Tibial artery (tissue), 4 donors: ENCODE data around the gene MED16.

Experiments used
- DNase-seq, 2 donors: peaks; one replicate each; pipeline ENCODE4 v3.0.0-alpha.2; 2019
- H3K27ac ChIP-seq, 2 donors: fragments of 200-600 bp; sonication (generic) in 1 of 2; 1 replicate in 1 of 2; 2 replicates in 1 of 2; pipeline ENCODE4 v1.5.1; 2018 to 2019; ENCODE audit warnings: mild to moderate bottlenecking in 1 of 2
- H3K27me3 ChIP-seq, 2 donors: fragments of 200-600 bp; sonication (generic) in 1 of 2; one replicate each; pipeline versions ENCODE4 v1.5.1 to v1.6.0; 2016 to 2019
- H3K36me3 ChIP-seq, 3 donors: fragments of 200-600 bp; sonication (generic) in 2 of 3; one replicate each; pipeline ENCODE4 v1.5.1; 2016 to 2019; ENCODE audit warnings: mild to moderate bottlenecking in 2 of 3
- H3K4me1 ChIP-seq, 4 donors: fragments of 200-600 bp; sonication (generic) in 2 of 4; 1 replicate in 3 of 4; 2 replicates in 1 of 4; pipeline ENCODE4 v1.5.1; 2016 to 2019
- H3K4me3 ChIP-seq, 2 donors: fragments of 200-600 bp; sonication (generic) in 1 of 2; 1 replicate in 1 of 2; 2 replicates in 1 of 2; pipeline ENCODE4 v1.5.1; 2018 to 2019; ENCODE audit warnings: mild to moderate bottlenecking in 2 of 2
- H3K9me3 ChIP-seq, 3 donors: fragments of 200-600 bp; sonication (generic) in 1 of 3; one replicate each; pipeline ENCODE4 v1.5.1; 2016 to 2019
- CTCF ChIP-seq, 2 experiments: fragments of 200-600 bp in 1 of 2; fragments of 450-650 bp in 1 of 2; IDR thresholded peaks; one replicate each; pipeline ENCODE4 v1.5.1; 2017 to 2019; ENCODE audit warnings: antibody characterized with exemption in 2 of 2, mild to moderate bottlenecking in 1 of 2, moderate library complexity in 1 of 2
- intact Hi-C: fragments of 100-400 bp; cut with DNase I; formaldehyde crosslinking; loops from one replicate; pipeline ENCODE4 v1.15.0; 2023; ENCODE audit warnings: low total_unique reads

The MED16 gene

GRCh38 chr19:861756-862580 is 31.0 kb downstream of the MED16 start:
- intact Hi-C loops, result no loop called here

DNA sequence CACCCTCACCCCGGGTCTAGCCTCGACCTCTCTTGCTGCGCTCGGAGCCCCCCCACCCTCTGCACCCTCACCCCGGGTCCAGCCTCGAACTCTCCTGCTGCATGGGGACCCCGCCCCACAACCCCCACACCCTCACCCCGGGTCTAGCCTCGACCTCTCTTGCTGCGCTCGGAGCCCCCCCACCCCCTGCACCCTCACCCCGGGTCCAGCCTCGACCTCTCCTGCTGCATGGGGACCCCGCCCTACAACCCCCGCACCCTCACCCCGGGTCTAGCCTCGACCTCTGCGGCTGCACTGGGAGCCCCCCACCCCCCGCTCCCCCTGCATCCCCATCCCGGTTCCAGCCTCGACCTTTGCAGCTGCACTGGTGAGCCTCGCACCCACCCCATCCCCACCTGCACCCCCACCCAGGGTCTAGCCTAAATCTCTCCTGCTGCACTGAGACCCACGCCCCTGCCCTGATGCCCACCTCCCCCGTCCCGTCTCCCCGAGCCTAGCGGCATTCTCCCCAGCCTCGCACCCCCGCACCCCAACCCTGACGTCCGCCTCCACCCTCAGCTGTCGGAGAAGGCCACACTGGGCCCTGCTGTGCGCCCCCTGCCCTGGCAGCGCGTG is 31.7 kb downstream of the MED16 start:
- Histone ChIP-seq H3K36me3 (no peaks in the 10 kb centered on the region), H3K27me3 (peaks cover 0 to 52% of the 10 kb centered on the region in 2 donors), H3K9me3 (no peaks in the 10 kb centered on the region), H3K4me1 (peaks cover 0 to 31% (median 18%) of the 10 kb centered on the region in 4 donors), H3K4me3 (no peak overlapping the region), H3K27ac (no peak overlapping the region)
- intact Hi-C loops, result no loop called here
- no peak for DNase-seq
- no peak for TF ChIP-seq CTCF (IDR thresholded peaks at IDR 0.05)

More at GRCh38 chr19:861756-862580, 31.0 kb downstream of the MED16 start:
- Histone ChIP-seq H3K27ac (no peak overlapping the region), H3K27me3 (peaks cover 0 to 50% of the 10 kb centered on the region in 2 donors), H3K4me3 (no peak overlapping the region), H3K4me1 (peaks cover 0 to 31% (median 18%) of the 10 kb centered on the region in 4 donors), H3K9me3 (no peaks in the 10 kb centered on the region), H3K36me3 (peaks cover 0 to 2% (median 0%) of the 10 kb centered on the region in 3 donors)
- TF ChIP-seq CTCF (IDR thresholded peaks at IDR 0.05), result no peak
- no peak for DNase-seq

- peak; percentile 82 for DNase-seq
- Histone ChIP-seq H3K27me3 (peaks cover 0 to 68% of the 10 kb centered on the region in 2 donors), H3K4me3 (peak within 1 kb of the TSS; percentile 37 to 43), H3K9me3 (no peaks in the 10 kb centered on the region), H3K4me1 (peaks cover 0 to 31% (median 18%) of the 10 kb centered on the region in 4 donors), H3K36me3 (no peaks in the 10 kb centered on the region), H3K27ac (peak within 1 kb of the TSS; percentile 13 to 27)
- intact Hi-C loops, result loop anchor here (5.0 to 10.0 kb wide), 2 partner anchors 58 to 126 kb away; partner anchors contain the start of genes KISS1R and WDR18
- no peak for TF ChIP-seq CTCF (IDR thresholded peaks at IDR 0.05)
Measured at GRCh38 chr19:858868-859843, 33.8 kb downstream of the MED16 start, which contains the start of gene CFD. Gene CFD (plus strand): TSS chr19:859664. CDS start chr19:859690, 26 bp downstream.

DNA sequence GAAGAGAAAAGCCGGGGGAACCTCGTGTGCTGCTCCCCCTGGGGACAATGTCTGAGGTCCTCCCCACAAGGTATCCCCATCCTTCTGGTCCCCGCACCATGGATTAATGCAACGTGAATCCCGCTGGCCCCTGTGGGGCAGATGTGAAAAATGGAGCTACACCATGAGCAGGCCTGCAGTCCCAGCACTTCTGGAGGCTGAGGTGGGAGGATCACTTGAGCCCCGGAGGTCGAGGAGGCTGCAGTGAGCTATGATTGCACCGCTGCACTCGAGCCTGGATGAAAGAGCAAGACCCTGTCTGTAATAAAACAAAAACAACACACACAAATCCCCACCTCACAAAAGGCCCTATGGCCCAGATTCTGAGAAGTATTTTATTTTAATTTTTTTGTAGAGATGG is 34.7 kb downstream of the MED16 start:
- no peaks in the 10 kb centered on the region for H3K9me3 ChIP-seq
- H3K4me1 ChIP-seq, result peaks cover 0 to 29% (median 17%) of the 10 kb centered on the region in 4 donors
- H3K4me3 ChIP-seq, result no peak overlapping the region
- H3K27ac ChIP-seq, result no peak overlapping the region
- DNase-seq, result no peak
- H3K36me3 ChIP-seq, result no peaks in the 10 kb centered on the region
- peaks cover 0 to 74% of the 10 kb centered on the region in 2 donors for H3K27me3 ChIP-seq
- intact Hi-C loops, result loop anchor here (5.0 to 10.0 kb wide), 2 partner anchors 59 to 127 kb away; partner anchors contain the start of genes KISS1R and WDR18
- no peak for TF ChIP-seq CTCF (IDR thresholded peaks at IDR 0.05)
